GM03348 (cell line): ENCODE data around the gene E4F1.

Experiments used
- DNase-seq: peaks from one replicate; pipeline ENCODE4 v3.0.0; 2012; ENCODE audit warnings: low spot score

Gene E4F1

DNA sequence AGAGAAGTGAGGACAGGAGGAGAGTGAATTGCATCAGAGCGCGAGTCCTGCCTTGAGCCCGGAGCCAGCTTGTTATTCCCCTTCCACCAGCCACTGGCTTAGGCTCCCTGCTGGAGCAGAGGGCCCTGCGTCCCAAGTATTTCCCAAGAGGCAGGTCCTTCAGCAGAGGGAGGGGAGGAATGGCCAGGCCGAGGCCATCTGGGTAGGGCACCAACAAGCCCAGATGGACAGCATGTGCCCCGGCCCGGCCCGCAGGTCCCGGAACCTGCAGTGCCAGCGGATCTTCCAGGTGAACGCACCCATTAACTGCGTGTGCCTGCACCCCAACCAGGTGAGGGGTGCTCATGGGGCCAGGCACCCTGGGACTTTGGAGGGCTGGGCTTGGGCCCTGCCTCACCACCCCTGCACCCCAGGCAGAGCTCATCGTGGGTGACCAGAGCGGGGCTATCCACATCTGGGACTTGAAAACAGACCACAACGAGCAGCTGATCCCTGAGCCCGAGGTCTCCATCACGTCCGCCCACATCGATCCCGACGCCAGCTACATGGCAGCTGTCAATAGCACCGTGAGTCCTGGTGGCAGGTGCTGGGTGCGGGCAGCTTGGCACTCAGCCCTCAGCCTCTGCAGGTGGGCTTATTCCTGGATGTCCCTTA lies 16.5 kb upstream of the E4F1 start:
- no peak for DNase-seq

DNA sequence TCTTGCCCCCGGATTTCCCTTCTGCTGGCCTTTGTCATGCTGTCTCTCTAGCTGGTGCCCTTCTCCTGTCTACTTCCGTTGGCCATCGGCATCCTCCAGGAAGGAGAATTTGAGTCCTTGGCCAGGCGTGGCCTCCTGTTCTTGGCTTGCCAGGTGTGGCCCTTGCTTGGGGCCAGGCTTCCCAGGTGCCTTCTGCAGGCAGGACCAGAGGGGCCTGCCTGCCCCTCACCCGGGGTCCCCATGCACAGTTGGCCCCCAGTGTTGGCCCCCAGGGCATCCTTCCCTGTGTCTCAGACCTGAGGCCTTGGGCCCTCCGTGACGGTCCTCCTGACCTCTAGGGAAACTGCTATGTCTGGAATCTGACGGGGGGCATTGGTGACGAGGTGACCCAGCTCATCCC lies 15.5 kb upstream of the E4F1 start:
- DNase-seq: no peak

DNA sequence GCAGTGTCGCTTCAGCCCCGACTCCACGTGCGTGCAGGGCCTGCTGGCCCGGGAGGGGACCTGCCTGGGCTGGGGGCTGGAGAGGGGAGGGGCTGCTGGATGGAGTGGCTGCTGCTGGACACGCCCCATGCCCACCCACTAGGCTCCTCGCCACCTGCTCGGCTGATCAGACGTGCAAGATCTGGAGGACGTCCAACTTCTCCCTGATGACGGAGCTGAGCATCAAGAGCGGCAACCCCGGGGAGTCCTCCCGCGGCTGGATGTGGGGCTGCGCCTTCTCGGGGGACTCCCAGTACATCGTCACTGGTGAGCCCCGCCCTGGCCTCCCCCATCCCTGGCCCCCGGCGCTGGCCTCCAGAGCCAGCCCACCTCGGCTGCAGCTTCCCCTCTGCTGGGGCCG lies 15.1 kb upstream of the E4F1 start:
- no peak for DNase-seq

DNA sequence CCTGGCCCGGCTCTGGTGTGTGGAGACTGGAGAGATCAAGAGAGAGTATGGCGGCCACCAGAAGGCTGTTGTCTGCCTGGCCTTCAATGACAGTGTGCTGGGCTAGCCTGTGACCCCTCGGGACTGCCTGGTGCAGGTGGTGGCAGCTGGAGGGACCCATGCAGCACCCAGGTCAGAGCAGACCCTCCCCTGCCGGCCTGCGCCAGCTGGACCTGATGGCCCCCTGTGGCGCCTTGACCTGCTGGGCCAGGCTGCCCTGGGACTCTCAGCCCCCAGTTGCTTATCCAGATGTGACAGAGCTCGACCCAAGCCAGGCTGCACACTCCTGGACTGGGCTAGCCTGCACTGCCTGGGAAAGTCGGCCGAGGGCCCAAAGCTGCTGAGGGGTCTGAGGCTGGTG lies 14.6 kb upstream of the E4F1 start:
- no peak for DNase-seq

DNA sequence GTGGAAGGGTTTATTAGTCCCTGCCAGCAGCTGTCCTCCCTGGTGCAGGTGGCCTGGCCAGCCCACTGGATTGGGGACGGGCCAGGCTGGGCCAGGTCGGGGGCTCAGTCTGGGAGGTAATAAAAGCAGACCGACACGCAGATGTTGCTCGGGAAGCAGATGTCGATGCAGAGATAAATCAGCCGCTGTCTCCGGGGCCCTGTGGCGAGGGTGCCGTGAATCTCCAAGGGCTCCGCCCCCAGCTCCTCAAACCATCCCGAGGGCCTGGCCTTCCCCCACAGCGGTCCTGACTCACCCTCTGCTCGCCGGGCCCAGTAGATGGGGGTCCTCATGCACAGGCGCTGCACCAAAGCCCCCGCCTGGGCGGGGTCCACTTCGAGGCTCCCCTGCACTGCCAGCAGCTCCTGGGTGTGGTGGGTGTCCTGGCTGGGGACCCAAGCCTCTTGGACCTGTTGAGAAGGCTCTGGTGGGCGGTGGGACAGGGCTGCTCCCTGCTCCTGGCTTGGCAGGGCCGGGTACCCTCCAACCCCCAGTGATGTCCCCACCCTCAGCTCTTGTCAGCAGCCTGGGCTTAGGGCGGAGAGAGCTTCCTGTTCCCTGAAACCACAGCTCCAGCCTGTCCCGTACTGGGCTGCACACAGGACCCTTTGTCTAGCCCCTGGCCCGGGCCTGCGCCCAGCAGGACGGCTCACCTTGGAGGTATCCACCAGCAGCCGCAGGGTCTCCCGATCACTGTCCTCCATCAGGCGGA lies 14.0 kb upstream of the E4F1 start:
- DNase-seq: no peak

DNA sequence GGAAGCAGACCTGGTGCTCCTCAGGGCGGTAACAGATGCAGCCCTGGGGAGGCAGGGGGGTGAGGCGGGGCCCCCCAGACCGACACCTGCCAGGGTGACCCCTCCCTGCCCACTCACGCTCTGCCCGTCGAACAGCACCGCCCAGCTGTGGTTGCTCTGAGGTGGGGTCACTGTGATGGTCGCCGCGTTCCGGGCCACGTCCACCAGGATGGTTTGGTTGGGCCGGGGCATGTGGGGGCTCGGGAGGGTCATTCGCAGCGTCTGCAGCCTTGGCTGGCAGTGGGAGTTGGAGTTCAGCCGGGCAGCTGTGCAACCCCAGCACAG lies 13.4 kb upstream of the E4F1 start:
- DNase-seq: no peak

DNA sequence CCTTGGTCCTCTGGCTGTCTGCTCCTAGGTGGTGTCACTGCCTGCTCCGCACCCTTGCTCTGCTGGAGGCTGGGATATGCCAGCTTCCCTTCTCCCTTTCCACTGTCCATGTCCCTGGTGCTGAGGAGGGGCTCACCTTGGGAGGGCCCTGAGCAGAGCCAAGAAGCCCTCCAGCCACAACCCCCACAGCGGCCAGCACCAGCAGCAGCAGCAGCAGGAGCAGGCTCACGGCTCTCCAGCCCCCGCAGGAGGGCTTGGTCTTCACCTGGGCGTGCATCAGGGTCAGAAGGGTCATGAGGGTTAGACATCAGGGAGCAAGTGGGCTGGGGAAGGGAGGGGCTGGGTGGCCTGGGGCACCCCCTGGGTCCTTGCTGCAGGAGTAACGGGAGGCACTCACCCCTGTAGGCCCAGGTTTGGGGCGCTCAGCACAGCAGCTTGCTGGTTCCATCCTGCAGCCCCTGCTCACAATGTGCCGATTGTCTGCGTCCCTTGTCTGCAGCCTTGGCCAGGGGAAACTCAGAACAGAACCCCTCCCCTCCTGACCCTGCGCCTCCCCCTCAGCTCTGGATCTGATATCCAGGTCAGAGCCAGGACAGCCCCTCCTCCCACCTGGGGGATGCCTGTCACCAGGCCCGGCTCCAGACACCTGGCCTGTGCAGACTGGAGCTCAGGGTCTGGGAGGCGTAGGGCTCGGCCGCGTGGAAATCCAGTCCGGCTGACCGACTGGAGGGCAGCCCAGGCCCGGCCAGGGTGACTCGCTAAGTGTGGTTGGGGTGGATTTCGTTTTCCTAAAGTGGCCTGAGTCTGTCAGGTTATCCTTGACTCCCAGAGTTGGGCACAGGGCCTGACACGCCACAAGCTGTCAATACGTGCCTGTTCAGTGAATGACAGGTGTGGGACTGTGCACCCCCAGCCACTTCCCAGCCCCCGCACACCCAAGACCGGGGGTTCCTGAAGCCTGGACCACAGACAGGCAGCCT lies 12.7 kb upstream of the E4F1 start, which contains the start of gene BRICD5:
Gene BRICD5, minus strand, starts transcription at position 478 of the 980 bp plus-strand sequence. Its CDS starts 30 bp downstream, at position 448.
- no peak for DNase-seq

DNA sequence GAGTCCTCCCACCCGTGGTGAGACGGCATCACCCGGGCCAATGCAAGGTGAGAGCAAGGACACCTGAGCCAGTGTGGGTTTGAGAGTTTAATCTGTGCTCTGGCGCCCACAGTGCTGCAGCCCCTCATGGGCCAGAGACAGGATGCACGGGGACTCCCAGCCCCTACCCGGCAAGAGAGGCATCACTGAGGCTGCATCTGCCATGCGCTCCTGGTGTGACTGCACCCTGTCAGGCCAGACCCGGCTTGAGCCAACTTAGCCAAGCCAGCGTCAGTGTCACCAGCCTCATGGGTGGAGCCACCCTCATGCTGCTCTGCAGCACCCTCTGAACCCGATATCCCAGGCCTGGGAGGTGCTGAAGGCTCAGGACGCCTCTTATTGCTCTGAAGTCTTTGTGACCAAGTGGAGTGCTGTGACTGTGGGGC lies 11.5 kb upstream of the E4F1 start:
- no peak for DNase-seq

DNA sequence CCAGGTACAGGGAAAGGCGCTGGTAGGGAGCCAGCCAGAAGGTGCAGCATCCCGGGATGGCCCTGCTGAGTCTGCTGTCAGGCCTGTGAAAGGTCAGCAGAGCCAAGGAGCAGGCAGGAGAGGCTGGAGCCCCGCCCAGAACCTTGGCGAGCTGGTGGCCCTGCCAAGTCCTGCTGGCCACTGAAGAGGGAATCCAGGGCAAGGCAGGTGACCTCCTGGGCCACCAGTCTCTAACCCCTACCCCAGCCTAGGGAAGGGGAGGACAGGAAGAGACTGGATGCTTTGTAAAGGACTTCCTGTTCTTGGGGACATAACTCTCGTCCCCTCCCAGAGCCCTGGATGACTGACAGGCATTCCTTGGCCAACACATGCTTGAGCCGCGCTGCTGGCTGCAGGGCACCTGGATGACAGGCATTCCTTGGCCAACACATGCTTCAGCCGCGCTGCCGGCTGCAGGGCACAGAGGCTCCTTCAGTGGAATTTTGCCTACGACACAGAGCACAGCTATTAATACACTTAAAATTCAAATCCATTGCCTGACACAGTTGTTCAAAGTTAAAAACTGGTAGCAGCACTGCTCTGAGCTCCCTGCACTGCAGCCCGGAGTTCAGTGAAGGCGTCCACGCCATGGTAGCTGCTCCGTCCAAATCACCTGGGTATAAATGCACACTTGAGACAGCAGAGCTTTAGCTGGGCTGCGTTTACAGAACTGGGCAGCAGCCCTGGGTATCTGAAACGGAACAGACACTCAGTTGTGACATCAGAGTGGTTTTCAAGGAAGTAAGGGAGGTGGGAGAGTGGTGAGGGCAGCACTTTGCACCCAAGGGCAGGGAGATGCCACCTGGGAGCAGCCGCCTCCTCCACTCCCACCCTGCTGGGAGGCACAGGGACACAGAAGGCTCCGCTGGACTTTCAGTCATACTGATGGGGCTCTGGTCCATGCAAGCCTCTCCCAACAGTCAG lies 10.7 kb upstream of the E4F1 start:
- DNase-seq: no peak

DNA sequence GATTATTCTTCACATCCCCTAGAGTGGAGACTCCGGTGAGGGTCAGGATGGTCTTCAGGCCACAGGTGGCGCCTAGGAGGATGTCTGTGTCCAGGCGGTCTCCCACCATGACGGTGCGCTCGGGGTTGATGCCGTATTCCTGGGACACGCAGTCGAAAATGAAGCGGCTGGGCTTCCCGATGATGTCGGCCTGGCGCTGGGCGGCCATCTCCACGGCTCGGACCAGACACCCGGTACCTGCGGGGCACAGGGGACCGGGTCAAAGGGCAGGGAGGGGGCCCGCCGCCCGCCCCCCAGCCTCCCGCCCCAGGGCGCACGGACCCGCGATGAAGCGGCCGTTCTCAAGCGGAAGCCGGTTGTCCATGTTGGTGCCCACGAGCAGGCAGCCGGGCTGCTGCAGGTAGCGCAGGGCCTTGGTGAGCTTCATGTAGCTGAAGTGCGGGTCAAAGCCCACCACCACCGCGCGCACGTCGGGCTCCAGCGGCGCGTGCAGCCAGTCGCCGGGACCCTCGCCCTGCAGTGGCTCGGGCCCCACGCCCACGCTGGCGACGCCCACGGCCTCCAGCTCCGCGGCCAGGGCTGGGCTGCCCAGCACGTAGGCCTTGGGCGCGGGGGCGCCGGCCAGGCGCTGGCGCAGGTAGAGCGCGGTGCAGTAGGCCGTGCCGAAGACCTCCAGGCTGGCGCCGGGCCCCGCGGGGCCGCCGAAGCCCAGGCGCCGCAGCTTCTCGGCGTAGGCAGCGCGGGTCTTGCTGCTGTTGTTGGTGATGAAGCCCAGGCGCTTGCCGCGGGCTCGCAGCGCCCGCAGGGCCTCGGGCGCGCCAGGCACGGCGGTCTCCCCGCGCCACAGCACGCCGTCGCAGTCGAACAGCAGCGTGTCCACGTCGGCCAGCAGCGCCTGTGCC lies 9.3 kb upstream of the E4F1 start:
- no peak for DNase-seq

DNA sequence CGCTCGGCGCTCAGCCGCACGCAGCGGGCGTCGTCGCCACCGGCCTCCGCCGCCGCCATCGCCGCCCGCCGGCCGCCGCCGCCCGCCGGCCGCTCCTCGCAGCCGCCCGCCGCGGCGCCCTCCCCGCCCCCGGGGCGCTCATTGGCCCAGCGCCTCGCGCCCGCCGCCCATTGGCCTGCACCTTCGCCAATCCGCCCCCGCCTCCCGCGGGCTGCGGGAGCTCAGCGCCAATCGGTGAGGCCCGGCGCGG lies 8.7 kb upstream of the E4F1 start, which contains the start of gene PGP:
Gene PGP, minus strand, starts transcription at position 122 of the 250 bp plus-strand sequence. Its CDS starts 63 bp downstream, at position 59.
- no peak for DNase-seq

DNA sequence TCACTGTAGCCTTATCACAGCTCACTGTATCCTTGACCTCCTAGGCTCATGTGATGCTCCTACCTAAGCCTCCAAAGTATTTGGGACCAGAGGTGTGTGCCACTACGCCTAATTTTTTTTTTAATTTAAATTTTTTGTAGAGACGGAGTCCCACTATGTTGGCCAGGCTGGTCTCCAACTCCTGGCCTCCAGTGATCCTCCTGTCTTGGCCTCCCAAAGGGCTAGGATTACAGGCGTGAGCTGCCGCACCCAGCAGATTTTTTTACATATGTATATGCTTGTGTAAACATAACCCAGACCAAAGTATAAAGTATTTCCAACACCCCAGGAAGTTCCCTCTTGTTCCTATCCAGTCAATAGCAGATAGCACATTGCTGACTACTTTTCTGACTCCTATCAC lies 7.1 kb upstream of the E4F1 start:
- DNase-seq: no peak

DNA sequence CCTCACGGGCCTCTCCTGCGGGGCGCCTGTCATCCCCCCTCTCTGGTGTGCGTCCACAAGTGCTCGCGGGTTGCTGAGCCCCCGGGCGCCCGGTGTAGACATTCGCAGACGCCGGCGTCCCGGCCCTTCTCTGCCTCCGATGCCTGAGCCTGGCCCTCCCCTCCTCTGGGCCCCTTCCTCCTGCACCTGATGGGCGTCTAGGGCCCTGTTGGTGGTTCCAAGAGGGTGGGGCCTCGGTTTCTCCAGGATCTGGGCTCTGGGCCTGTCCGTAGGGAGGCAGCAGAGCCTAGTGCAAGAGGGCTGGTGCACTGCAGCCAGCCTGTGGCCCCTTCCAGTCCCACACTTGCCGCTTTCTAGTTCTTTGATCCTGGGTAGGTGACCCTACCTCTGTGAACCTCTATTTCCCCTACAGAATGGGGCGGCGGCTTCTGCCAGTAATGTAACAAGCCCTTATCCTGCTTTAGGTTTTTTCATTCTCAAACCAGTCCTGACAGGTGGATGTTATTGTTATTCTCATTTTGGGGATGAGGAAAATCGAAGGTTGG lies 623 bp downstream of the E4F1 start:
- DNase-seq: peak; percentile 73

DNA sequence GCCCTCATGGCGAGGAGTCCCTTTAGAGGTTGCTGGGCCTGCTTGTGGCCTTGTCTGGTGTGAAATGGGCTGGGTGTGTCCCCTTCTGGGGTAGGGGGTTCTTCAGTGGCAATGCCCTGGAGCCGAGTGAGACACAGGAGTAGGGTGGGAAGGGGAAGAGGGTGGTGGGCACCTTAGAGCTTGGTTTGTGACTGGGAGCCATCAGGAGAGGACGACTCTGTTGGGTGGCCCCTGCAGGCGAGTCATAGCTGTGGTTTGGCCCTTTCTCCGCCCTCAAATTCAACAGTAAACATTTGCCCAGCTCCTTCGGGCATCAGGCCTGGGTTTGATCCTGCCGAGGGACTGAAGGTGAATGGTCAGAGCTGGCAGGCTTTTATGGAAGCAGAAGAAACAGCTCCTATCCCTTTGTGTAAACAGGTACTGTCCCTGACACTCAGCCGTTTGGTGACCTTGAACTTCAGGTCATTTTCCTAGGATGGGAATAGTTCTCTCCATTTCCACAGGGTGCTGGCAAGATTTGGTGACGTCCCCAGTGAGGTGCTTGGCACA lies 2.9 kb downstream of the E4F1 start:
- no peak for DNase-seq

DNA sequence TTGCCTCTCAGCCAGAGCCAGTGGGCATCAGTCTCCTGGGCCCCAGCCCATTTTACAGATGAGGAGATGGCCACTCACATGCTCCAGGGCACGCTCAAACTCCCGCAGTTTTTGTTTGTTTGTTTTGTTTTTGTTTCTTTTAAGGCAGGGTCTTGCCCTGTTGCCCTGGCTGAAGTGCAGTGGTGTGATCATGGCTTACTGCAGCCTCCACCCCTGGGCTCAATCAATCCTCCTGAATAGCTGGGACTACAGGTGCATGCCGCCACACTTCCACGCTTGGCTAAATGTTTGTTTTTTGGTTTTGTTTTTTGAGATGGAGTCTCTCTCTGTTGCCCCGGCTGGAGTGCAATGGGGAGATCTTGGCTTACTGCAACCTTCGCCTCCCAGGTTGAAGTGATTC lies 3.5 kb downstream of the E4F1 start:
- no peak for DNase-seq

DNA sequence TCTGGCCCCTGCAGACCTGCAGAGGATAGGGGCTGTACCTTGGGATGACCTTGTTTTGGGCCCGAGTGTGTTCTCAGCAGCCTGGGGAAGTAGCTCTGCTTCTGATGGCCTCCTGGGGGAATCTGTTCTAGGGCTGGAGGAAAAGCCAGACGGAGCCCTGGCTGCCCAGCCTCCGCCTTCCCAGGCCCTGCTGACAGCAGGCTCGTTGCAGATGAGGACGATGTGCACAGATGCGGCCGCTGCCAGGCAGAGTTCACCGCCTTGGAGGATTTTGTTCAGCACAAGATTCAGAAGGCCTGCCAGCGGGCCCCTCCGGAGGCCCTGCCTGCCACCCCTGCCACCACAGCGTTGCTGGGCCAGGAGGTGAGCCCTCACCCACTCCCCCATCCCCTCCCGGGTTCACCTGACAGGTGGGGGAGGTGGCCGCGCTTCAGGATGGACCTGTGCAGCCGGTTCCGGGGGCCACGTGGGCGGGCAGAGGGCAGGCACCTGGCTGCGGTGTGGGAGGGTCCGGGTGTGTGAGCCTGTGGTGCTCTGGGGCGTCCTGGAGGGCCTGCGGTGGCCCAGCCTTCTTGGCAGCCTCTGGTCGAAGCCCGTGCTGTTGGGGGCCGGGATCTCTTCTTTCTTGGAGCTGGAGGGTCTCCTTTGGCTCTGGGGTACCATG lies 4.9 kb downstream of the E4F1 start:
- DNase-seq: no peak

DNA sequence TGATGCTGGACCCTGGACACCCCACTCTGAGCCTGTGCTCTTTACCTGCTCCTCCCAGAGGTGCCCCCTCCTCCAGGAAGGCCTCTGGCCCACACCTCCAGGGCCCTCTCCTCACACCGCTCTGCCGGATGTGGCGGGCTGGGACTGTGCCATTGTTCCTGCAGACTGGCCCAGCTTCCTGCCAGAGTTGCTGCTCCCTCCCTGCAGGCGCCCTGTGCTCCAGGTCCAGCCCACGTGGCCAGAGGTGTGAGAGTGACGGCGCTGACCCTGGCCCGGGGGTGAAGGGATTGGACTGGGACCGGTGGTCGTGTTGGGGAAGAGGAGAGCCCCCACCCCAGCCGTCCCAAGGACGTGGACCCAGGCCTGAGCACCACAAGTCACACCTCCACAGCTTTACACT lies 5.7 kb downstream of the E4F1 start:
- DNase-seq: no peak

DNA sequence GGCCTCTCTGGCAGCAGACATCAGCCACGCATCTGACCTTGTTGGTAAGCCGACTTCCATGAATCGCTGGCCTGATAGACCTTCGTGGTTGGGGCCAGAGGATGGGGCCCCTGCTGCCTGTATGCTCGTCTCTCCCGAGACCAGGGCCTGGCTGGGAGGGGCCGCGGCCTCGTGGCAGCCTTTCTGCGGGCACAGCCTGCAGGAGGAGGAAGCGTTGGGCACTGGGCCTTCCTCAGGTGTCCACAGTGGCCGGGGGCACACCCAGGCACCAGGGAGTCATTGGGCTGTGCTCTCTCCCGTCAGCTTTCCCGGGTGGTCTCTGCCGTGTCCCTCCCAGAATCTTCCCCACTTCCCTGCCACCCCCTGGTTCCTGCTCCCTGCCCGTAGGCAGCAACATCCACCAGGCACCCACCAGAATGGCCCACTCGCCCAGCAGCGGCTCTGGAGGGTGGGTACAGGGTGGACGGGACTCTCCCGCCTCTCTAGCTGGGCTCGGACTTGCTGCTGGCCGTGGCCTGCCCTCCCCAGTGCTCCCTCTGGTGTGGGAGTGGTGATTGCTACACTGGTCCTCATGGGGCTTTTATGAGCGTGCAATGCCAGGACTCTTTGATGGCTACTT lies 6.3 kb downstream of the E4F1 start:
- no peak for DNase-seq

DNA sequence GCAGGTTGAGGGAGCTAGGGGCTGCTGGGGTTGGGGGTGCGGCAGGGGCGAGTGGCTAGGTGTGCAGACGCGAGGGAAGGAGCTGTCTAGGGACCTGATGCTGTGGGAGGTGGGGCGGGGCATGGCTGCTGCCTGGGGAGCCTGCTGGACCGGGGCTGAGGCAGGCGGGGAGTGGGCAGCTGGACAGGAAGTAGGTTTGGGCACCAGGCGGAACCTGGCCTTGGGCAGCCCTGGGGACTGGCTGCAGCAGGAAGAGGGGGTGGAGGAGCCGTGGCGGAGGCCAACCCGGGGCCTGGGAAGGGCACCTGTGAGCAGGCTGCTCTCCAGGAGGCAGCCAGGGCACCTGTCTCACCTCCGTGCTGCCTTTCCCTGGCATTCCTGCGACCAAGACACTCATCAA lies 7.0 kb downstream of the E4F1 start:
- DNase-seq: no peak
